HepG2 (cell line): ENCODE results near the gene CUL5. TPM values are rescaled to one million over a fixed set of nuclear protein-coding genes. Genes with fewer than 3 reads are reported as not detected.

Experiments
- ATAC-seq: fragments of 200-7000 bp; cut with Tn5 transposase; 3 replicates; pipeline ENCODE4 v1.9.1; 2020; ENCODE audit warnings: mild to moderate bottlenecking, moderate library complexity
- BruUV-seq: library from RNA; stranded (reverse); fragments of 400-500 nt; replicated peaks from 2 replicates; lab custom pipeline; 2021; lab: Mats Ljungman, UMichigan
- CTCF ChIA-PET: fragments of 300-600 bp; formaldehyde crosslinking; extraction: SDS; loops from one replicate; lab custom pipeline; 2021; ENCODE audit warnings: low total read pairs, inconsistent platforms, low intra/inter-chr PET ratio; lab: Yijun Ruan, JAX
- POLR2A ChIA-PET: fragments of 350-600 bp; sonication (Branson Sonifier 250); formaldehyde crosslinking; loops from one replicate; lab custom pipeline; 2020; ENCODE audit warnings: antibody characterized with exemption, inconsistent platforms; lab: Yijun Ruan, JAX
- DNase-seq: peaks from one replicate; pipeline ENCODE4 v3.0.0-alpha.2; 2015; ENCODE audit warnings: low spot score
- FAIRE-seq: peaks from 3 replicates; lab custom pipeline; 2011; peaks lifted over from hg19 to GRCh38; lab: Jason Lieb, UNC
- H2AFZ ChIP-seq: one replicate; pipeline ENCODE4 v1.6.1; 2011; ENCODE audit warnings: low read length, inconsistent platforms
- H3K27ac ChIP-seq: fragments of 300-600 bp; 3 replicates; pipeline ENCODE4 v1.8.0; 2011; ENCODE audit warnings: mixed run types, mild to moderate bottlenecking, mixed read lengths, low read length, inconsistent platforms; ENCODE audit not compliant: insufficient read depth; ENCODE audit errors: extremely low read length
- H3K27me3 ChIP-seq, 2 experiments: fragments of 200-600 bp in 1 of 2; 2 replicates in 1 of 2; 3 replicates in 1 of 2; pipeline versions ENCODE4 v1.6.0 to v1.8.0; 2011; ENCODE audit warnings: low read length in 2 of 2, mild to moderate bottlenecking in 2 of 2, moderate library complexity in 2 of 2, inconsistent platforms in 1 of 2; ENCODE audit not compliant: insufficient read depth in 2 of 2, control insufficient read depth in 1 of 2
- H3K36me3 ChIP-seq, 2 experiments: fragments of 200-600 bp in 1 of 2; replicated peaks in 1 of 2; 2 replicates in 1 of 2; 3 replicates in 1 of 2; pipeline versions ENCODE4 v1.5.1 to v1.8.0; 2011; ENCODE audit warnings: low read length in 2 of 2, inconsistent platforms in 1 of 2; ENCODE audit not compliant: insufficient read depth in 2 of 2, control insufficient read depth in 1 of 2
- H3K4me1 ChIP-seq: 2 replicates; pipeline ENCODE4 v1.5.1; 2012; ENCODE audit warnings: low read length, inconsistent platforms; ENCODE audit not compliant: insufficient read depth
- H3K4me2 ChIP-seq: 2 replicates; pipeline ENCODE4 v1.6.0; 2011; ENCODE audit warnings: low read depth, low read length, inconsistent platforms
- H3K4me3 ChIP-seq, 3 experiments: fragments of 200-600 bp in 1 of 3; sonication (generic), shearing (Covaris generic) in 1 of 3; replicated peaks in 1 of 3; 2 replicates each; pipeline ENCODE4 v1.5.1; 2011 to 2016; ENCODE audit warnings: low read length in 3 of 3, inconsistent platforms in 2 of 3, low read depth in 2 of 3, mild to moderate bottlenecking in 2 of 3, control low read depth in 1 of 3, mixed read lengths in 1 of 3; ENCODE audit not compliant: insufficient read depth in 1 of 3
- H3K79me2 ChIP-seq: one replicate; pipeline ENCODE4 v1.6.1; 2011; ENCODE audit warnings: low read length, inconsistent platforms; ENCODE audit not compliant: insufficient read depth
- H3K9ac ChIP-seq: 2 replicates; pipeline ENCODE4 v1.6.0; 2011; ENCODE audit warnings: mild to moderate bottlenecking, low read depth, low read length, inconsistent platforms; ENCODE audit not compliant: insufficient read depth
- H3K9me3 ChIP-seq: 2 replicates; pipeline ENCODE4 v1.5.1; 2012; ENCODE audit warnings: mild to moderate bottlenecking, low read length
- H4K20me1 ChIP-seq: 2 replicates; pipeline ENCODE4 v1.6.0; 2011; ENCODE audit warnings: inconsistent platforms, mild to moderate bottlenecking, low read length, moderate library complexity; ENCODE audit not compliant: insufficient read depth
- CBX5 ChIP-seq: sonication (generic); formaldehyde crosslinking; IDR thresholded peaks from 2 replicates; pipeline ENCODE4 v1.4.0; 2020; ENCODE audit warnings: missing genetic modification reagents, borderline replicate concordance
- EEA1 ChIP-seq: sonication (generic); formaldehyde crosslinking; IDR thresholded peaks from 2 replicates; pipeline ENCODE4 v1.5.1; 2020; ENCODE audit warnings: mild to moderate bottlenecking, missing genetic modification reagents, borderline replicate concordance
- FOXO1 ChIP-seq: sonication (generic); formaldehyde crosslinking; IDR thresholded peaks from 2 replicates; pipeline ENCODE4 v1.4.0; 2020; ENCODE audit warnings: missing genetic modification reagents
- HOXA9 ChIP-seq: sonication (generic); formaldehyde crosslinking; IDR thresholded peaks from 2 replicates; pipeline ENCODE4 v1.8.1; 2022; ENCODE audit warnings: missing genetic modification reagents, mild to moderate bottlenecking, moderate library complexity, borderline replicate concordance
- IKZF4 ChIP-seq: sonication (generic); formaldehyde crosslinking; IDR thresholded peaks from 2 replicates; pipeline ENCODE4 v1.5.1; 2020; ENCODE audit warnings: borderline replicate concordance, mild to moderate bottlenecking, low read depth, missing genetic modification reagents; ENCODE audit errors: not compliant biosample characterization
- ZBTB42 ChIP-seq: sonication (generic); formaldehyde crosslinking; IDR thresholded peaks from 2 replicates; pipeline ENCODE4 v1.5.0; 2020; ENCODE audit warnings: mild to moderate bottlenecking, missing genetic modification reagents
- ZNF879 ChIP-seq: sonication (generic); formaldehyde crosslinking; IDR thresholded peaks from 2 replicates; pipeline ENCODE4 v1.8.1; 2023; ENCODE audit warnings: missing genetic modification reagents
- WGBS: methylation state at CpG from one replicate; pipeline ENCODE4 v1.1.6; 2017; ENCODE audit warnings: low lambda C conversion rate; 5-methylcytosine and 5-hydroxymethylcytosine counted together
- in situ Hi-C: cut with HindIII; loops from 2 replicates; pipeline ENCODE4 v1.10.0; 2017; ENCODE audit warnings: low pct_unique_long_range_greater_than_20kb; ENCODE audit not compliant: extremely low pct_ligation_motif_present
- intact Hi-C: fragments of 100-400 bp; cut with micrococcal nuclease; formaldehyde crosslinking; loops from one replicate; pipeline ENCODE4 v1.10.0; 2022; ENCODE audit not compliant: unreplicated experiment
- polyA plus RNA-seq, 8 experiments: library from polyadenylated mRNA; depleted of rRNA in 3 of 8; stranded (reverse) in 7 of 8; unstranded in 1 of 8; fragments of >200 nt; fragmentation: Illumina TruSeq in 4 of 8; extraction: Trizol in 4 of 8; gene quantifications; 2 replicates each; pipeline versions ENCODE4 v1.2.1 to v1.2.3, GENCODE V29; 2011 to 2016; ENCODE audit warnings: low read depth in 4 of 8, missing spikeins in 1 of 8, mixed read lengths in 1 of 8; ENCODE audit not compliant: insufficient read depth in 1 of 8
- total RNA-seq, 5 experiments: library from RNA; depleted of rRNA; stranded (reverse); fragments of >200 nt; fragmentation: Illumina TruSeq; extraction: Trizol; gene quantifications; 2 replicates each; pipeline ENCODE4 v1.2.3, GENCODE V29; 2016; ENCODE audit warnings: low read depth in 1 of 5
- TF ChIP-seq, protein P1 (sequence below): sonication (generic); formaldehyde crosslinking; IDR thresholded peaks from 2 replicates; pipeline ENCODE4 v1.5.0; 2020; ENCODE audit warnings: mild to moderate bottlenecking, missing genetic modification reagents, moderate library complexity
- TF ChIP-seq, protein P2 (sequence below): sonication (generic); formaldehyde crosslinking; IDR thresholded peaks from 2 replicates; pipeline ENCODE4 v1.5.1; 2020; ENCODE audit warnings: missing genetic modification reagents, mild to moderate bottlenecking, borderline replicate concordance

CUL5 gene
- total and polyA plus RNA-seq, 2 of the 13 experiments (the other 11 are each of a cell fraction or from before 2014, with no cell fraction given): 7.0 to 24.7 TPM

DNA sequence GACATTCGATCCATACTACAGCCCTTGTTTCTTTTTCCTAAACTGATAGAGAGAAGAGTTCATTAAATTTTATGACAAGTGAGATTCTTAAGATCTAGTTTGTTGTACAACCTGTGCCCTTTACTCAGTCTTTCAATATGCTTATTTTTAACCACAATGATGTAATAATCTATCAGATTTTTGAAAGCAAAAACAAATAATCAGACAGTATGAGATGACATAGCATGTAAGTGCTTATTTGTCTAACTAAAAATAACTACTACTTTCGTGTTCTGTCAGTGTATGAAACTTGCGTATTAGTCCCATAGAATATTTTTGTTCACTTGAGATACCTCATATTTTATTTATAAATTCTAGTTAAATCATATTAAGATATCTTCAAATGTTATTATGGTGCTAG, 47.2 kb upstream of the CUL5 start:
- FAIRE-seq: no peak
- TF ChIP-seq ZNF879 (CRISPR knock-in tag) (no peak), CBX5 (CRISPR knock-in tag) (no peak), HOXA9 (CRISPR knock-in tag) (no peak), EEA1 (CRISPR knock-in tag) (no peak), IKZF4 (CRISPR knock-in tag) (no peak), FOXO1 (CRISPR knock-in tag) (no peak), ZBTB42 (CRISPR knock-in tag) (no peak)
- TF ChIP-seq, protein P1, sequence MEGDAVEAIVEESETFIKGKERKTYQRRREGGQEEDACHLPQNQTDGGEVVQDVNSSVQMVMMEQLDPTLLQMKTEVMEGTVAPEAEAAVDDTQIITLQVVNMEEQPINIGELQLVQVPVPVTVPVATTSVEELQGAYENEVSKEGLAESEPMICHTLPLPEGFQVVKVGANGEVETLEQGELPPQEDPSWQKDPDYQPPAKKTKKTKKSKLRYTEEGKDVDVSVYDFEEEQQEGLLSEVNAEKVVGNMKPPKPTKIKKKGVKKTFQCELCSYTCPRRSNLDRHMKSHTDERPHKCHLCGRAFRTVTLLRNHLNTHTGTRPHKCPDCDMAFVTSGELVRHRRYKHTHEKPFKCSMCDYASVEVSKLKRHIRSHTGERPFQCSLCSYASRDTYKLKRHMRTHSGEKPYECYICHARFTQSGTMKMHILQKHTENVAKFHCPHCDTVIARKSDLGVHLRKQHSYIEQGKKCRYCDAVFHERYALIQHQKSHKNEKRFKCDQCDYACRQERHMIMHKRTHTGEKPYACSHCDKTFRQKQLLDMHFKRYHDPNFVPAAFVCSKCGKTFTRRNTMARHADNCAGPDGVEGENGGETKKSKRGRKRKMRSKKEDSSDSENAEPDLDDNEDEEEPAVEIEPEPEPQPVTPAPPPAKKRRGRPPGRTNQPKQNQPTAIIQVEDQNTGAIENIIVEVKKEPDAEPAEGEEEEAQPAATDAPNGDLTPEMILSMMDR (CRISPR knock-in tag): no peak
- TF ChIP-seq, protein P2, sequence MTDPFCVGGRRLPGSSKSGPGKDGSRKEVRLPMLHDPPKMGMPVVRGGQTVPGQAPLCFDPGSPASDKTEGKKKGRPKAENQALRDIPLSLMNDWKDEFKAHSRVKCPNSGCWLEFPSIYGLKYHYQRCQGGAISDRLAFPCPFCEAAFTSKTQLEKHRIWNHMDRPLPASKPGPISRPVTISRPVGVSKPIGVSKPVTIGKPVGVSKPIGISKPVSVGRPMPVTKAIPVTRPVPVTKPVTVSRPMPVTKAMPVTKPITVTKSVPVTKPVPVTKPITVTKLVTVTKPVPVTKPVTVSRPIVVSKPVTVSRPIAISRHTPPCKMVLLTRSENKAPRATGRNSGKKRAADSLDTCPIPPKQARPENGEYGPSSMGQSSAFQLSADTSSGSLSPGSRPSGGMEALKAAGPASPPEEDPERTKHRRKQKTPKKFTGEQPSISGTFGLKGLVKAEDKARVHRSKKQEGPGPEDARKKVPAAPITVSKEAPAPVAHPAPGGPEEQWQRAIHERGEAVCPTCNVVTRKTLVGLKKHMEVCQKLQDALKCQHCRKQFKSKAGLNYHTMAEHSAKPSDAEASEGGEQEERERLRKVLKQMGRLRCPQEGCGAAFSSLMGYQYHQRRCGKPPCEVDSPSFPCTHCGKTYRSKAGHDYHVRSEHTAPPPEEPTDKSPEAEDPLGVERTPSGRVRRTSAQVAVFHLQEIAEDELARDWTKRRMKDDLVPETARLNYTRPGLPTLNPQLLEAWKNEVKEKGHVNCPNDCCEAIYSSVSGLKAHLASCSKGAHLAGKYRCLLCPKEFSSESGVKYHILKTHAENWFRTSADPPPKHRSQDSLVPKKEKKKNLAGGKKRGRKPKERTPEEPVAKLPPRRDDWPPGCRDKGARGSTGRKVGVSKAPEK (CRISPR knock-in tag): no peak
- WGBS: 25% methylated on average over 3 of the region's 3 CpGs

More for the DNA sequence above, 47.2 kb upstream of the CUL5 start:
- intact Hi-C loops: no loop called here
- no peaks in the 10 kb centered on the region for H3K4me1 ChIP-seq
- H3K36me3 ChIP-seq: no peaks in the 10 kb centered on the region
- in situ Hi-C loops: no loop called here
- no peak overlapping the region for H3K4me2 ChIP-seq
- H3K4me3 ChIP-seq: no peak overlapping the region
- DNase-seq: no peak
- ChIA-PET POLR2A (no interaction called here), CTCF (no interaction called here)
- H3K79me2 ChIP-seq: no peaks in the 10 kb centered on the region
- H3K9ac ChIP-seq: no peak overlapping the region
- BruUV-seq: no TSS peak
- H3K27me3 ChIP-seq: peaks cover 0 to 6% of the 10 kb centered on the region in 2 experiments; a peak in 1 of 5 replicates
- no peak overlapping the region for H3K27ac ChIP-seq
- ATAC-seq: no peak
- H2AFZ ChIP-seq: no peak overlapping the region
- H3K9me3 ChIP-seq: no peaks in the 10 kb centered on the region
- H4K20me1 ChIP-seq: no peaks in the 10 kb centered on the region
